Subcutaneous adipose tissue (tissue), 4 donors: Measurements from ENCODE around the gene TRIO. TPM values are rescaled to one million over a fixed set of nuclear protein-coding genes. Genes with fewer than 3 reads are reported as not detected.

ENCODE experiments used
- total RNA-seq, 4 donors: library from RNA; depleted of rRNA; stranded (reverse); fragments of >200 nt; gene quantifications; one replicate each; pipeline ENCODE4 v1.1.0, GENCODE V29; 2016
- TF ChIP-seq, protein P1 (sequence below): fragments of 450-650 bp; IDR thresholded peaks from one replicate; pipeline ENCODE4 v1.5.1; 2016; ENCODE audit warnings: low read depth, mild to moderate bottlenecking, control low read depth, antibody characterized with exemption, moderate library complexity

TRIO gene
- total RNA-seq, 4 donors from 2014 or later, result 193 to 238 (median 212) TPM

GRCh38 chr5:14283139-14283538 is 140.0 kb downstream of the TRIO start:
- TF ChIP-seq, protein P1, sequence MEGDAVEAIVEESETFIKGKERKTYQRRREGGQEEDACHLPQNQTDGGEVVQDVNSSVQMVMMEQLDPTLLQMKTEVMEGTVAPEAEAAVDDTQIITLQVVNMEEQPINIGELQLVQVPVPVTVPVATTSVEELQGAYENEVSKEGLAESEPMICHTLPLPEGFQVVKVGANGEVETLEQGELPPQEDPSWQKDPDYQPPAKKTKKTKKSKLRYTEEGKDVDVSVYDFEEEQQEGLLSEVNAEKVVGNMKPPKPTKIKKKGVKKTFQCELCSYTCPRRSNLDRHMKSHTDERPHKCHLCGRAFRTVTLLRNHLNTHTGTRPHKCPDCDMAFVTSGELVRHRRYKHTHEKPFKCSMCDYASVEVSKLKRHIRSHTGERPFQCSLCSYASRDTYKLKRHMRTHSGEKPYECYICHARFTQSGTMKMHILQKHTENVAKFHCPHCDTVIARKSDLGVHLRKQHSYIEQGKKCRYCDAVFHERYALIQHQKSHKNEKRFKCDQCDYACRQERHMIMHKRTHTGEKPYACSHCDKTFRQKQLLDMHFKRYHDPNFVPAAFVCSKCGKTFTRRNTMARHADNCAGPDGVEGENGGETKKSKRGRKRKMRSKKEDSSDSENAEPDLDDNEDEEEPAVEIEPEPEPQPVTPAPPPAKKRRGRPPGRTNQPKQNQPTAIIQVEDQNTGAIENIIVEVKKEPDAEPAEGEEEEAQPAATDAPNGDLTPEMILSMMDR, result no peak

DNA sequence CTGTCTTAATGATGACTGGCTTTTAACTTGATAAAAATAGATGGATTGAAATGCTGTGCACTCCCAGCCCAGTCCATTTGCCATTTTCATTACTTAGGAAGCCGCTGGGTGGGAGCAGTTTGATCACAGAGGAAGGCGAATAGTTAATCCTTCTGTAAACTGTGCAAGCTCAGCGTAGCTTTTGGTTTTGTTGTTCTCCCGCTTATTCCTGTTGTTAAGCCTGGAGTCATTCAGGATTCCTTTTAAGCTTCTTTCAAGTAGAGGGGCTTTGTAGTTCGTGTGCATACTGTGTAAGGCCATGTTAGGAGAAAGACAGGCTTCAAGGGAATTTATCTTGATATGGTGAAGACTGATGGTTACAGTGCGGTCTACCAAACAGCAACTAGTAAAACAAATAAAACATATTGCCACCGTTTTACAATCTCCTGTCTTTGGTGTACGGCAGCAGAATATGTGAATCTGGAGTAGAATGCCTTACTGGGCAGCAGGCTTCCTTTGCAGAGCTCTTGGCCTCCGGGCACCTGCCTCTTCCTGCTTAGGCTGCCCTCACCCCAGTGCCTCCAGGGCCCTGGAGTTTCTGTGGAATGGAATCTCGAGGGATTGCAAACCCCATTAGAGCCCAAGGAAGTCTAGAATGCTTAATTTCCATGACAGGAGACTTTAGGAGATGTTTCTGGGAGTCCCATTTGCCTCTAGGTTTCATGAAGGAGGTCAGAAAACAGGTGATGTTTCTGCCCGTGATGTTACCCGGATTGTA is 141.4 kb downstream of the TRIO start:
- TF ChIP-seq, protein P1, result no peak

- TF ChIP-seq, protein P1, result no peak
These were observed 142.9 kb downstream of the TRIO start for GRCh38 chr5:14286007-14286406.

GRCh38 chr5:14286574-14287421 is 143.7 kb downstream of the TRIO start:
- TF ChIP-seq, protein P1, result no peak

- TF ChIP-seq, protein P1, result no peak
These were observed 149.9 kb downstream of the TRIO start for GRCh38 chr5:14292766-14293658.

- TF ChIP-seq, protein P1, result no peak
These were observed 152.5 kb downstream of the TRIO start for GRCh38 chr5:14295610-14296009.
